Smooth muscle cell (in vitro differentiated cells): ENCODE measurements around the gene DYNC1LI2. TPM values are rescaled to one million over a fixed set of nuclear protein-coding genes. Genes with fewer than 3 reads are reported as not detected.

Experiments used
- DNase-seq: peaks from one replicate; lab custom pipeline; 2025; ENCODE audit not compliant: unreplicated experiment; lab: John Stamatoyannopoulos, UW
- H2AFZ ChIP-seq: fragments of 200-600 bp; sonication (generic); 2 replicates; pipeline ENCODE4 v1.6.0; 2016; ENCODE audit warnings: antibody characterized with exemption, low read depth, mild to moderate bottlenecking
- H3F3A ChIP-seq: fragments of 200-600 bp; sonication (generic); 2 replicates; pipeline ENCODE4 v1.6.0; 2017; ENCODE audit warnings: antibody characterized with exemption, low read depth
- H3K27ac ChIP-seq: fragments of 200-600 bp; sonication (generic); 2 replicates; pipeline ENCODE4 v1.5.1; 2016; ENCODE audit warnings: low read depth, mild to moderate bottlenecking
- H3K27me3 ChIP-seq: fragments of 200-600 bp; sonication (generic); 2 replicates; pipeline ENCODE4 v1.6.1; 2016; ENCODE audit warnings: low read depth, mild to moderate bottlenecking
- H3K36me3 ChIP-seq: fragments of 200-600 bp; sonication (generic); 2 replicates; pipeline ENCODE4 v1.5.1; 2016; ENCODE audit warnings: low read depth
- H3K4me1 ChIP-seq: fragments of 200-600 bp; sonication (generic); 2 replicates; pipeline ENCODE4 v1.5.1; 2016; ENCODE audit warnings: low read depth
- H3K4me2 ChIP-seq: fragments of 200-600 bp; sonication (generic); 2 replicates; pipeline ENCODE4 v1.6.0; 2016; ENCODE audit warnings: mild to moderate bottlenecking
- H3K4me3 ChIP-seq: fragments of 200-600 bp; sonication (generic); 2 replicates; pipeline ENCODE4 v1.5.1; 2016; ENCODE audit warnings: mild to moderate bottlenecking
- H3K79me2 ChIP-seq: fragments of 200-600 bp; sonication (generic); 2 replicates; pipeline ENCODE4 v1.6.0; 2016; ENCODE audit warnings: low read depth, mild to moderate bottlenecking
- H3K9ac ChIP-seq: fragments of 200-600 bp; sonication (generic); 2 replicates; pipeline ENCODE4 v1.6.0; 2016; ENCODE audit warnings: low read depth
- H3K9me3 ChIP-seq: fragments of 200-600 bp; sonication (generic); replicated peaks from 2 replicates; pipeline ENCODE4 v1.5.1; 2016; ENCODE audit warnings: low read depth
- H4K20me1 ChIP-seq: fragments of 200-600 bp; sonication (generic); 2 replicates; pipeline ENCODE4 v1.6.0; 2016; ENCODE audit warnings: low read depth
- WGBS: methylation state at CpG from one replicate; pipeline ENCODE4 v1.1.7; 2016; ENCODE audit warnings: low lambda C conversion rate; 5-methylcytosine and 5-hydroxymethylcytosine counted together
- polyA plus RNA-seq: library from polyadenylated mRNA; unstranded; fragments of >200 nt; fragmentation: Nextera tagmentation; extraction: Ambion mirVana; gene quantifications from 2 replicates; pipeline ENCODE4 v1.2.1, GENCODE V29; 2016
- total RNA-seq: library from RNA; depleted of rRNA; stranded (reverse); fragments of >200 nt; gene quantifications from 2 replicates; pipeline ENCODE4 v1.2.3, GENCODE V29; 2014
- TF ChIP-seq, protein P1 (sequence below): fragments of 200-600 bp; sonication (generic); IDR thresholded peaks from 2 replicates; pipeline ENCODE4 v1.5.1; 2017; ENCODE audit warnings: borderline replicate concordance, mild to moderate bottlenecking, antibody characterized with exemption; ENCODE audit not compliant: insufficient read depth, poor library complexity, severe bottlenecking

The DYNC1LI2 gene
- total and polyA plus RNA-seq, 2 experiments from 2014 or later, result 74.1 to 90.8 TPM

DNA sequence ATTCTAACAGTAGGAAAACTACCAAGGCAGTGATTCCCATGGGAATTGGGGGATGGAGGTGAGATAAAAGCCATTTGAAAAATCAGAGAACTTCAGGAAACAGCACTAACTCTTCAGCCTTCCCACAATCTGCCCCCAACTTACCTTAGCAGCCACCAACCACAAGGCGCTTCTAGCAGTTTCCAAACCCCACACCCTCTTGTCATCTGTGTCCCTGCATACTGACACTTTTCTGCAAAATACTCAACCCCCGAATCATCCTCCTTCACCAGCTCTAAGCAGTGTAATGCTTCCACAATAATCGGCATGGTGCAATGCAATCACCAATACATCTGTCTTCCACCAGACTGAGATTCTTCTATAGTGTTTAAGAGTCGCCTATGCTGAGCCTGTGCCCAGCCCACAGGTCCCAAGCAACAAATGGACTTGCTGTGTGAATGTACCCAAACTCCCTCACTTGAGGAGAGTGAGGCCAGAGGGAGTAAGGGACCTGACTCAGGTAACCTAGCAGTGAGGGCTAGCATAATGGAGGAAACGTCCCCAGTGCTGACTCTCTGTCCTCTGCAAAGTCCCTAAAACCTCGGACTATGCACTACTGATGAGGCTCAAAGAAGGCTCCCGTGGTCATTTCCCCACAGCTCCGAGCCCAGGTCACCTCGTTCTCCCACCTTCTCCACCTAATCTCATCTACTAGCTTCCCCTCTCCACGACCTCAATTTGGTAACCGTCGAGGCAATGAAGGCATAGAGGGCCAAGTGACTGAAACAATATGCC lies 943 bp downstream of the DYNC1LI2 start:
- H2AFZ ChIP-seq, result no peak overlapping the region
- H3K27ac ChIP-seq, result peak overlapping the region; percentile 65
- peaks cover 13% of the 10 kb centered on the region for H3K4me1 ChIP-seq
- H3K9me3 ChIP-seq, result no peaks in the 10 kb centered on the region
- peak overlapping the region; percentile 99 for H3K4me3 ChIP-seq
- TF ChIP-seq, protein P1, sequence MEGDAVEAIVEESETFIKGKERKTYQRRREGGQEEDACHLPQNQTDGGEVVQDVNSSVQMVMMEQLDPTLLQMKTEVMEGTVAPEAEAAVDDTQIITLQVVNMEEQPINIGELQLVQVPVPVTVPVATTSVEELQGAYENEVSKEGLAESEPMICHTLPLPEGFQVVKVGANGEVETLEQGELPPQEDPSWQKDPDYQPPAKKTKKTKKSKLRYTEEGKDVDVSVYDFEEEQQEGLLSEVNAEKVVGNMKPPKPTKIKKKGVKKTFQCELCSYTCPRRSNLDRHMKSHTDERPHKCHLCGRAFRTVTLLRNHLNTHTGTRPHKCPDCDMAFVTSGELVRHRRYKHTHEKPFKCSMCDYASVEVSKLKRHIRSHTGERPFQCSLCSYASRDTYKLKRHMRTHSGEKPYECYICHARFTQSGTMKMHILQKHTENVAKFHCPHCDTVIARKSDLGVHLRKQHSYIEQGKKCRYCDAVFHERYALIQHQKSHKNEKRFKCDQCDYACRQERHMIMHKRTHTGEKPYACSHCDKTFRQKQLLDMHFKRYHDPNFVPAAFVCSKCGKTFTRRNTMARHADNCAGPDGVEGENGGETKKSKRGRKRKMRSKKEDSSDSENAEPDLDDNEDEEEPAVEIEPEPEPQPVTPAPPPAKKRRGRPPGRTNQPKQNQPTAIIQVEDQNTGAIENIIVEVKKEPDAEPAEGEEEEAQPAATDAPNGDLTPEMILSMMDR, result no peak
- H3K27me3 ChIP-seq, result no peaks in the 10 kb centered on the region
- H3K4me2 ChIP-seq, result peak overlapping the region; percentile 88
- 22% methylated on average over 12 of the region's 12 CpGs for WGBS
- DNase-seq, result no peak
- H3K79me2 ChIP-seq, result peaks cover 60% of the 10 kb centered on the region
- H4K20me1 ChIP-seq, result peaks cover 54% of the 10 kb centered on the region
- no peaks in the 10 kb centered on the region for H3K36me3 ChIP-seq
- peaks cover 4% of the 10 kb centered on the region for H3F3A ChIP-seq
- H3K9ac ChIP-seq, result peak overlapping the region; percentile 99

DNA sequence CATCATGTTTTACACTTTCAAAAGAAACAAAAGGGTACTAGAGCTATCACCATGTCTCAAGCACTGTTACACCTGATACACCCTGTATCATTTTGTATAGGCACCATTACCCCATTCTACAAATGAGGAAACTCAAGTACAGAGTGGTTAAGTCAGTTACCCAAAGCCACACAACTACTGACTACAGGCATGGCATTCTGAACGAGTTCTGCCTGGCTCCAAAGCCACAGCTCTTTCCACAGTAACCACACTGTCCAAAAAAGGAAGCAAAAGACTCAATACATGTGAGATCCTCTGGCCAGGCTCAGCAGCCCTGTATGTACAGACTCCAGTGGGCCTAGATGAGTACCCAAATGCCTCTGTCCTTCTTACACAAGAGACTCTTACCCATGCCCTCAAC lies 4.7 kb downstream of the DYNC1LI2 start:
- Histone ChIP-seq H3K4me1 (peaks cover 13% of the 10 kb centered on the region), H3K79me2 (peaks cover 86% of the 10 kb centered on the region), H3K4me2 (no peak overlapping the region), H3K27me3 (no peaks in the 10 kb centered on the region), H3K9me3 (no peaks in the 10 kb centered on the region), H4K20me1 (peaks cover 92% of the 10 kb centered on the region), H3F3A (peaks cover 15% of the 10 kb centered on the region), H3K36me3 (peaks cover 7% of the 10 kb centered on the region), H3K27ac (peak overlapping the region; percentile 42), H2AFZ (no peak overlapping the region), H3K9ac (no peak overlapping the region), H3K4me3 (no peak overlapping the region)
- 31% methylated on average over 1 of the region's 1 CpG for WGBS
- TF ChIP-seq, protein P1, result no peak
- no peak for DNase-seq

DNA sequence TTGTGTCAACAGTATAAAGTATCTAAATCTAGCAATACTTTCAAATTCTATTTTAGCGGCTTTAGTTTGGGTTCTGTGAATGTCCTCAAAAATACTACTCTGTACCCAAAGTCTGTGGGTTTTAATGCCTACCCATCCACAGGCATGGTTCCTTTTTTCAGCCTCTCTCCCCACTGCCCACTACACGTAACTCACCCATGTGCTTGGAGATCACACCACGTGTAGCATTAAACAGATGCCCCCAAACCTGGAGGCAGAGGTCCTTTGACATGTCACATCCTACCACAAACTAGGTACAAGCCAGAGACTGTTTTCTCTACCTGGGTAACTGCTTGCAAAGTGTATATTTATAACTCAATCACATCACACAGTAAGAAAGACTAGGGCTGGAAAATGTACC lies 5.4 kb downstream of the DYNC1LI2 start:
- no peaks in the 10 kb centered on the region for H3K9me3 ChIP-seq
- H3K4me1 ChIP-seq, result peaks cover 13% of the 10 kb centered on the region
- no peak overlapping the region for H3K9ac ChIP-seq
- H3K36me3 ChIP-seq, result peaks cover 7% of the 10 kb centered on the region
- H3K27ac ChIP-seq, result peak overlapping the region; percentile 11
- H3K79me2 ChIP-seq, result peaks cover 88% of the 10 kb centered on the region
- peaks cover 15% of the 10 kb centered on the region for H3F3A ChIP-seq
- WGBS, result 94% methylated on average over 3 of the region's 3 CpGs
- H4K20me1 ChIP-seq, result peaks cover 98% of the 10 kb centered on the region
- no peaks in the 10 kb centered on the region for H3K27me3 ChIP-seq
- TF ChIP-seq, protein P1, result no peak
- no peak overlapping the region for H2AFZ ChIP-seq
- no peak overlapping the region for H3K4me2 ChIP-seq
- DNase-seq, result no peak
- no peak overlapping the region for H3K4me3 ChIP-seq
